Measurements from ENCODE around the gene ZNF638.

- TF ChIP-seq CTCF (IDR thresholded peaks at IDR 0.05) (no peak), POLR2A (IDR thresholded peaks at IDR 0.05) (no peak)
These were observed 147.2 kb downstream of the ZNF638 start for GRCh38 chr2:71478806-71479205.

Data from right lobe of liver (tissue), 4 donors.